Stomach (tissue), 9 donors: ENCODE results near the gene ARID1B. TPM values are rescaled to one million over a fixed set of nuclear protein-coding genes. Genes with fewer than 3 reads are reported as not detected.

ENCODE experiments used
- DNase-seq, 2 donors: peaks; one replicate each; pipeline versions ENCODE4 v3.0.0 to v3.0.0-alpha.2; 2013 to 2019
- H3K27ac ChIP-seq, 5 donors: fragments of 200-600 bp in 4 of 5; sonication (generic) in 4 of 5; one replicate each; pipeline ENCODE4 v1.5.1; 2013 to 2019; ENCODE audit warnings: mild to moderate bottlenecking in 1 of 5, moderate library complexity in 1 of 5
- H3K27me3 ChIP-seq, 3 donors: fragments of 200-600 bp; sonication (generic); one replicate each; pipeline ENCODE4 v1.5.1; 2017 to 2019; ENCODE audit warnings: mixed run types in 1 of 3
- H3K36me3 ChIP-seq, 4 donors: fragments of 200-600 bp; sonication (generic); 1 replicate in 3 of 4; 2 replicates in 1 of 4; pipeline ENCODE4 v1.5.1; 2016 to 2019
- H3K4me1 ChIP-seq, 4 donors: fragments of 200-600 bp; sonication (generic); one replicate each; pipeline ENCODE4 v1.5.1; 2016 to 2019
- H3K4me3 ChIP-seq, 4 donors: fragments of 200-600 bp; sonication (generic) in 3 of 4; one replicate each; pipeline ENCODE4 v1.5.1; 2016 to 2019; ENCODE audit warnings: mild to moderate bottlenecking in 1 of 4
- H3K9me3 ChIP-seq, 4 donors: fragments of 200-600 bp; sonication (generic); one replicate each; pipeline ENCODE4 v1.5.1; 2016 to 2019
- EP300 ChIP-seq: sonication (generic); formaldehyde crosslinking; IDR thresholded peaks from one replicate; pipeline ENCODE4 v1.6.1; 2017; ENCODE audit warnings: antibody characterized with exemption
- POLR2A ChIP-seq, 4 donors: fragments of 450-650 bp; IDR thresholded peaks; one replicate each; pipeline ENCODE4 v1.6.1; 2016; ENCODE audit warnings: antibody characterized with exemption in 4 of 4, control low read depth in 2 of 4, mild to moderate bottlenecking in 1 of 4, moderate library complexity in 1 of 4
- POLR2AphosphoS5 ChIP-seq, 3 donors: sonication (generic); formaldehyde crosslinking; IDR thresholded peaks; one replicate each; pipeline ENCODE4 v1.6.1; 2016; ENCODE audit warnings: antibody characterized with exemption in 3 of 3
- WGBS, 5 donors: extraction: QIAGEN DNeasy Blood & Tissue Kit in 3 of 5; methylation state at CpG; one replicate each; pipeline versions ENCODE4 v1.1.5 to v1.1.7; 2013 to 2018; 5-methylcytosine and 5-hydroxymethylcytosine counted together
- intact Hi-C: fragments of 100-400 bp; cut with DNase I; formaldehyde crosslinking; loops from one replicate; pipeline ENCODE4 v1.15.1; 2023; ENCODE audit warnings: low total_unique reads
- polyA plus RNA-seq, 3 donors: library from polyadenylated mRNA; stranded (reverse); fragments of 200-250 nt; gene quantifications; one replicate each; pipeline ENCODE4 v1.2.3, GENCODE V29; 2013
- total RNA-seq, 5 donors: library from RNA; depleted of rRNA; stranded (reverse); fragments of >200 nt; gene quantifications; one replicate each; pipeline versions ENCODE4 v1.1.0 to v1.2.3, GENCODE V29; 2014 to 2016
- TF ChIP-seq, protein P1 (sequence below), 7 experiments: fragments of 450-650 bp in 4 of 7; fragments of 200-600 bp in 3 of 7; sonication (generic) in 3 of 7; IDR thresholded peaks; one replicate each; pipeline ENCODE4 v1.5.1; 2016 to 2019; ENCODE audit warnings: antibody characterized with exemption in 7 of 7, control low read depth in 2 of 7, mild to moderate bottlenecking in 1 of 7
- donor health status: healthy with polysubstance abuse.
- donor health status: Bipolar disorder and iron deficiency.
- donor health status: healthy.

The ARID1B gene
- total and polyA plus RNA-seq, 8 donors = 8.8 to 183 (median 48.3) TPM

GRCh38 chr6:157219201-157220200 is 442.3 kb downstream of the ARID1B start:
- no peak overlapping the region for H3K27ac ChIP-seq
- H3K4me1 ChIP-seq = peaks cover 0 to 26% (median 14%) of the 10 kb centered on the region in 4 donors
- WGBS, 5 donors = 84 to 87% (median 85%) methylated on average over 18 of the region's 18 CpGs
- H3K9me3 ChIP-seq = no peaks in the 10 kb centered on the region
- H3K27me3 ChIP-seq = no peaks in the 10 kb centered on the region
- DNase-seq = no peak
- TF ChIP-seq POLR2A (IDR thresholded peaks at IDR 0.05) = no peak
- no peak for TF ChIP-seq EP300
- no peak for TF ChIP-seq POLR2AphosphoS5 (IDR thresholded peaks at IDR 0.05)
- TF ChIP-seq, protein P1, sequence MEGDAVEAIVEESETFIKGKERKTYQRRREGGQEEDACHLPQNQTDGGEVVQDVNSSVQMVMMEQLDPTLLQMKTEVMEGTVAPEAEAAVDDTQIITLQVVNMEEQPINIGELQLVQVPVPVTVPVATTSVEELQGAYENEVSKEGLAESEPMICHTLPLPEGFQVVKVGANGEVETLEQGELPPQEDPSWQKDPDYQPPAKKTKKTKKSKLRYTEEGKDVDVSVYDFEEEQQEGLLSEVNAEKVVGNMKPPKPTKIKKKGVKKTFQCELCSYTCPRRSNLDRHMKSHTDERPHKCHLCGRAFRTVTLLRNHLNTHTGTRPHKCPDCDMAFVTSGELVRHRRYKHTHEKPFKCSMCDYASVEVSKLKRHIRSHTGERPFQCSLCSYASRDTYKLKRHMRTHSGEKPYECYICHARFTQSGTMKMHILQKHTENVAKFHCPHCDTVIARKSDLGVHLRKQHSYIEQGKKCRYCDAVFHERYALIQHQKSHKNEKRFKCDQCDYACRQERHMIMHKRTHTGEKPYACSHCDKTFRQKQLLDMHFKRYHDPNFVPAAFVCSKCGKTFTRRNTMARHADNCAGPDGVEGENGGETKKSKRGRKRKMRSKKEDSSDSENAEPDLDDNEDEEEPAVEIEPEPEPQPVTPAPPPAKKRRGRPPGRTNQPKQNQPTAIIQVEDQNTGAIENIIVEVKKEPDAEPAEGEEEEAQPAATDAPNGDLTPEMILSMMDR (IDR thresholded peaks at IDR 0.05) = no peak
- intact Hi-C loops = loop anchor here (10.0 kb wide), 1 partner anchor 55 kb away; no protein-coding TSS in a partner anchor
- H3K4me3 ChIP-seq = no peak overlapping the region
- H3K36me3 ChIP-seq = no peaks in the 10 kb centered on the region

GRCh38 chr6:157220485-157220884 is 443.3 kb downstream of the ARID1B start:
- intact Hi-C loops = loop anchor here (10.0 kb wide), 1 partner anchor 54 kb away; no protein-coding TSS in a partner anchor
- no peaks in the 10 kb centered on the region for H3K9me3 ChIP-seq
- H3K4me1 ChIP-seq = peaks cover 0 to 33% (median 15%) of the 10 kb centered on the region in 4 donors
- TF ChIP-seq EP300 = no peak
- TF ChIP-seq POLR2AphosphoS5 (IDR thresholded peaks at IDR 0.05) = no peak
- TF ChIP-seq, protein P1 (IDR thresholded peaks at IDR 0.05) = no peak
- TF ChIP-seq POLR2A (IDR thresholded peaks at IDR 0.05) = no peak
- DNase-seq = no peak
- H3K36me3 ChIP-seq = no peaks in the 10 kb centered on the region
- peak overlapping the region in 2 of 4 donors; percentile 36 to 50 for H3K4me3 ChIP-seq
- WGBS, 5 donors = 75 to 92% (median 83%) methylated on average over 1 of the region's 1 CpG
- no peaks in the 10 kb centered on the region for H3K27me3 ChIP-seq
- H3K27ac ChIP-seq = peak overlapping the region in 2 of 5 donors; percentile 46 to 55

DNA sequence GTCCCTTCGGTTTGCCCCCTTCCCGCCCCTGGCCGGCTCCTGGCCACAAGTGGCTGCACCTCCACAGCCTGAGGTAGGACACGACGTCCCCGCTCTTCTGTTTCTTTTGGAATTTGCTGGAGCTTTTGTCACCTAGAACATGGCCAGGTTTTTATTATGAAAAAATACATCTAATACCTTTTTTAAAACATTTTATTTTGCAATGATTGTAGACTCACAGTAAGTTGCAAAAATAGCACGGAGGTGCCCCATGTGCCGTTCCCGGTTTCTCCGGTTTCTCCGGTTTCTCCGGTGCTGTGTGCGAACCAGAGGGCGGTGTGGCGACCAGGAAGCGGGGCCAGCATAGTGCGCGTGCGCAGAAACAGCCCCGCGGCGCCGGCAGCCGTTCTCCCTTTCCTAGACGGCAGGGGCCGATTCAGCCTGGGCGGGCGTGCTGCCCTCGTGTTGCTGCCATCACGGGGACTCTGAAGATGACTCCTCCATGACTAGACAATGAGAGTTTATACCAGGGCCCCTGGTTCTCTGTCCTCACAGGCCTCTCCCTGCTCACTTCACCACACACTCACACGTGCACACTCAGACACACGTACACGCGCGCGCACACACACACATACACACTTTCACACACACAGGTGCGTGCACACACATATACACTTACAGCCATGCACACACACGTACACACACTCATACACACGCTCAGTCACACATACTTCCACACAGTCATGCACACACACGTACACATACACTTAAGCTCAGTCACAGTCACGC is 444.1 kb downstream of the ARID1B start:
- peaks cover 0 to 40% (median 16%) of the 10 kb centered on the region in 4 donors for H3K4me1 ChIP-seq
- intact Hi-C loops = loop anchor here (10.0 kb wide), 1 partner anchor 54 kb away; no protein-coding TSS in a partner anchor
- H3K4me3 ChIP-seq = peak overlapping the region; percentile 36 to 50 (median 38)
- DNase-seq = peak; percentile 95 to 96
- H3K9me3 ChIP-seq = no peaks in the 10 kb centered on the region
- H3K27me3 ChIP-seq = no peaks in the 10 kb centered on the region
- H3K36me3 ChIP-seq = no peaks in the 10 kb centered on the region
- TF ChIP-seq, protein P1 (IDR thresholded peaks at IDR 0.05) = peak in 1 of 7 experiments; percentile 13
- peak in 2 of 3 donors; percentile 21 to 83 for TF ChIP-seq POLR2AphosphoS5 (IDR thresholded peaks at IDR 0.05)
- no peak for TF ChIP-seq POLR2A (IDR thresholded peaks at IDR 0.05)
- peak; percentile 8 for TF ChIP-seq EP300
- peak overlapping the region in 4 of 5 donors; percentile 30 to 55 (median 39) for H3K27ac ChIP-seq
- WGBS, 5 donors = 20 to 27% (median 23%) methylated on average over 41 of the region's 41 CpGs

DNA sequence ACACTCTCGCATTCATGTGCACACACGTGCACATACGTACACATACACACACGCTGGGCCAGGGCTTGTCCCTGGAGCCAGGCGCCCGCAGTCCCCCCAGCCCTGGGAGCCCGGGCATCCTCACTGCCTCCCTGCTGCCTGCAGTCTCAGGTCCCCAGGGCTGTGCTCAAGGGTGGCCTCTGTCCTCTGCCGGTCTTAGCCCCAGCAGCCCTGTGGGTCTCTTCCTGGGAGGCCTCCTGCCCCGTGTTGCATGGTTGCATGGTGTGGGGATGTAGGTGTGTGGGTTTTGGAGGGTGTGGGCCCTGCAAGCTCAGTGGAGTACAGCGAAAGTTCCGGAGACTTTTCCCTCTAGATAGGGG is 444.6 kb downstream of the ARID1B start:
- no peaks in the 10 kb centered on the region for H3K36me3 ChIP-seq
- WGBS, 5 donors = 85 to 91% (median 89%) methylated on average over 8 to 11 of the region's 11 CpGs

More for the DNA sequence above, 444.6 kb downstream of the ARID1B start:
- peaks cover 0 to 46% (median 18%) of the 10 kb centered on the region in 4 donors for H3K4me1 ChIP-seq
- TF ChIP-seq POLR2AphosphoS5 (IDR thresholded peaks at IDR 0.05) (no peak), POLR2A (IDR thresholded peaks at IDR 0.05) (no peak), EP300 (no peak)
- TF ChIP-seq, protein P1 (IDR thresholded peaks at IDR 0.05) = no peak
- H3K27ac ChIP-seq = no peak overlapping the region
- DNase-seq = no peak
- no peaks in the 10 kb centered on the region for H3K27me3 ChIP-seq
- H3K9me3 ChIP-seq = no peaks in the 10 kb centered on the region
- intact Hi-C loops = loop anchor here (10.0 kb wide), 1 partner anchor 53 kb away; no protein-coding TSS in a partner anchor
- no peak overlapping the region for H3K4me3 ChIP-seq
